Thyroid gland (tissue), 4 donors: ENCODE measurements around the gene BIVM.

Experiments
- POLR2A ChIP-seq, 2 donors: fragments of 450-650 bp; IDR thresholded peaks; one replicate each; pipeline ENCODE4 v1.6.1; 2017; ENCODE audit warnings: antibody characterized with exemption in 2 of 2, mild to moderate bottlenecking in 2 of 2, moderate library complexity in 1 of 2
- TF ChIP-seq, protein P1 (sequence below), 6 experiments: fragments of 200-600 bp in 3 of 6; fragments of 450-650 bp in 3 of 6; sonication (generic) in 3 of 6; IDR thresholded peaks; one replicate each; pipeline ENCODE4 v1.5.1; 2016 to 2019; ENCODE audit warnings: antibody characterized with exemption in 6 of 6, mild to moderate bottlenecking in 2 of 6, inconsistent platforms in 1 of 6, moderate library complexity in 1 of 6

GRCh38 chr13:102751886-102752285 lies 47.0 kb upstream of the BIVM start:
- TF ChIP-seq, protein P1, sequence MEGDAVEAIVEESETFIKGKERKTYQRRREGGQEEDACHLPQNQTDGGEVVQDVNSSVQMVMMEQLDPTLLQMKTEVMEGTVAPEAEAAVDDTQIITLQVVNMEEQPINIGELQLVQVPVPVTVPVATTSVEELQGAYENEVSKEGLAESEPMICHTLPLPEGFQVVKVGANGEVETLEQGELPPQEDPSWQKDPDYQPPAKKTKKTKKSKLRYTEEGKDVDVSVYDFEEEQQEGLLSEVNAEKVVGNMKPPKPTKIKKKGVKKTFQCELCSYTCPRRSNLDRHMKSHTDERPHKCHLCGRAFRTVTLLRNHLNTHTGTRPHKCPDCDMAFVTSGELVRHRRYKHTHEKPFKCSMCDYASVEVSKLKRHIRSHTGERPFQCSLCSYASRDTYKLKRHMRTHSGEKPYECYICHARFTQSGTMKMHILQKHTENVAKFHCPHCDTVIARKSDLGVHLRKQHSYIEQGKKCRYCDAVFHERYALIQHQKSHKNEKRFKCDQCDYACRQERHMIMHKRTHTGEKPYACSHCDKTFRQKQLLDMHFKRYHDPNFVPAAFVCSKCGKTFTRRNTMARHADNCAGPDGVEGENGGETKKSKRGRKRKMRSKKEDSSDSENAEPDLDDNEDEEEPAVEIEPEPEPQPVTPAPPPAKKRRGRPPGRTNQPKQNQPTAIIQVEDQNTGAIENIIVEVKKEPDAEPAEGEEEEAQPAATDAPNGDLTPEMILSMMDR (IDR thresholded peaks at IDR 0.05): no peak
- no peak for TF ChIP-seq POLR2A (IDR thresholded peaks at IDR 0.05)
